ENCODE measurements around the gene NT5DC1.

- TF ChIP-seq EZH2phosphoT487 (IDR thresholded peaks at IDR 0.05; ENCODE audit: borderline replicate concordance, low read depth, low read length) (no peak), CTCF (conservative IDR thresholded peaks at IDR 0.05; ENCODE audit: low read length) (no peak)
Measured at GRCh38 chr6:116208056-116208785, 107.6 kb downstream of the NT5DC1 start.
